ENCODE data around the gene CNTF.

The CNTF gene

GRCh38 chr11:58579192-58580129 is 43.0 kb upstream of the CNTF start:
- H3K27ac ChIP-seq (ENCODE audit: low read depth, low read length): peak overlapping the region; percentile 96
- H3K4me1 ChIP-seq (ENCODE audit: control insufficient read depth, insufficient read depth, low read length, unreplicated experiment): peaks cover 52% of the 10 kb centered on the region
- no peaks in the 10 kb centered on the region for H3K27me3 ChIP-seq (ENCODE audit: insufficient read depth, low read length)
- peak overlapping the region; percentile 88 for H3K4me3 ChIP-seq (ENCODE audit: low read depth, low read length)
- H3K79me2 ChIP-seq (ENCODE audit: control insufficient read depth, insufficient read depth, low read length, unreplicated experiment): peaks cover 72% of the 10 kb centered on the region
- H2AFZ ChIP-seq (ENCODE audit: low read length, unreplicated experiment): peak overlapping the region; percentile 78
- H3K36me3 ChIP-seq (ENCODE audit: insufficient read depth, low read length): peaks cover under 1% of the 10 kb centered on the region; the same call in 1 of the 2 replicates

- no peaks in the 10 kb centered on the region for H3K27me3 ChIP-seq (ENCODE audit: insufficient read depth, low read length)
- peaks cover 5% of the 10 kb centered on the region for H3K36me3 ChIP-seq (ENCODE audit: insufficient read depth, low read length)
- no peak overlapping the region for H2AFZ ChIP-seq (ENCODE audit: low read length, unreplicated experiment)
- H3K79me2 ChIP-seq (ENCODE audit: control insufficient read depth, insufficient read depth, low read length, unreplicated experiment): peaks cover 72% of the 10 kb centered on the region
- H3K27ac ChIP-seq (ENCODE audit: low read depth, low read length): peak overlapping the region; percentile 96
- H3K4me1 ChIP-seq (ENCODE audit: control insufficient read depth, insufficient read depth, low read length, unreplicated experiment): peaks cover 49% of the 10 kb centered on the region
- peak overlapping the region; percentile 88 for H3K4me3 ChIP-seq (ENCODE audit: low read depth, low read length)
These were observed 42.2 kb upstream of the CNTF start for GRCh38 chr11:58580311-58580710.

GRCh38 chr11:58582437-58582836 is 40.0 kb upstream of the CNTF start:
- no peak overlapping the region for H2AFZ ChIP-seq (ENCODE audit: low read length, unreplicated experiment)
- H3K27ac ChIP-seq (ENCODE audit: low read depth, low read length): no peak overlapping the region
- peak overlapping the region; percentile 88 for H3K4me3 ChIP-seq (ENCODE audit: low read depth, low read length)
- H3K36me3 ChIP-seq (ENCODE audit: insufficient read depth, low read length): peaks cover 13% of the 10 kb centered on the region
- no peaks in the 10 kb centered on the region for H3K27me3 ChIP-seq (ENCODE audit: insufficient read depth, low read length)
- H3K4me1 ChIP-seq (ENCODE audit: control insufficient read depth, insufficient read depth, low read length, unreplicated experiment): peaks cover 32% of the 10 kb centered on the region
- H3K79me2 ChIP-seq (ENCODE audit: control insufficient read depth, insufficient read depth, low read length, unreplicated experiment): peaks cover 78% of the 10 kb centered on the region

GRCh38 chr11:58586998-58587397 is 35.5 kb upstream of the CNTF start:
- no peak overlapping the region for H3K27ac ChIP-seq (ENCODE audit: low read depth, low read length)
- no peak overlapping the region for H3K4me3 ChIP-seq (ENCODE audit: low read depth, low read length)
- H3K79me2 ChIP-seq (ENCODE audit: control insufficient read depth, insufficient read depth, low read length, unreplicated experiment): peaks cover 93% of the 10 kb centered on the region
- no peaks in the 10 kb centered on the region for H3K27me3 ChIP-seq (ENCODE audit: insufficient read depth, low read length)
- H3K36me3 ChIP-seq (ENCODE audit: insufficient read depth, low read length): peaks cover 14% of the 10 kb centered on the region
- peaks cover 22% of the 10 kb centered on the region for H3K4me1 ChIP-seq (ENCODE audit: control insufficient read depth, insufficient read depth, low read length, unreplicated experiment)
- H2AFZ ChIP-seq (ENCODE audit: low read length, unreplicated experiment): no peak overlapping the region

DNA sequence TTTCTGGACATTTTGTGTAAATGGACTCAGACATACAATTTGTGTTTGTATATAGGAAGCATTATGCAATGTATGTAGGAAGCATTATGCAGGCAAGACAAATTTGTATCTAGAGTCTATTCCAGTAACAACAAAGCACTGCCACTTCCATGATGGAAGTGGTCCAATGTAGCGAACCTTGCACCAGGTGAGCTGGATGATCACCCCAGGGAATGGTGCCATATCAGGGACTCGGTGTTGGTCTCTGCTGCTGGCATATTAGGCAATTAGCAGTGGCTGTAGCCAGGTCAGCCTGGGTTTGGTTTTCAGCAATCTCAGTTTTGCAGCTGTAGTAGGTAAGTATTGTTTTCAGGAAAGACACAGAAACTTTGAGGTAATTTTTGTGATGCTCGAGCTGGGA is 30.8 kb upstream of the CNTF start:
- Histone ChIP-seq H3K79me2 (ENCODE audit: control insufficient read depth, insufficient read depth, low read length, unreplicated experiment) (peaks cover 86% of the 10 kb centered on the region), H2AFZ (ENCODE audit: low read length, unreplicated experiment) (no peak overlapping the region), H3K4me1 (ENCODE audit: control insufficient read depth, insufficient read depth, low read length, unreplicated experiment) (no peaks in the 10 kb centered on the region), H3K27me3 (ENCODE audit: insufficient read depth, low read length) (no peaks in the 10 kb centered on the region), H3K27ac (ENCODE audit: low read depth, low read length) (no peak overlapping the region), H3K4me3 (ENCODE audit: low read depth, low read length) (no peak overlapping the region), H3K36me3 (ENCODE audit: insufficient read depth, low read length) (peaks cover 12% of the 10 kb centered on the region; the same call in 1 of the 2 replicates)

- no peak overlapping the region for H3K4me3 ChIP-seq (ENCODE audit: low read depth, low read length)
- H3K36me3 ChIP-seq (ENCODE audit: insufficient read depth, low read length): peaks cover 3% of the 10 kb centered on the region; the same call in 1 of the 2 replicates
- H3K79me2 ChIP-seq (ENCODE audit: control insufficient read depth, insufficient read depth, low read length, unreplicated experiment): peaks cover 86% of the 10 kb centered on the region
- no peaks in the 10 kb centered on the region for H3K4me1 ChIP-seq (ENCODE audit: control insufficient read depth, insufficient read depth, low read length, unreplicated experiment)
- no peak overlapping the region for H3K27ac ChIP-seq (ENCODE audit: low read depth, low read length)
- H2AFZ ChIP-seq (ENCODE audit: low read length, unreplicated experiment): no peak overlapping the region
- H3K27me3 ChIP-seq (ENCODE audit: insufficient read depth, low read length): no peaks in the 10 kb centered on the region
These were observed 29.5 kb upstream of the CNTF start for GRCh38 chr11:58592760-58593472.

DNA sequence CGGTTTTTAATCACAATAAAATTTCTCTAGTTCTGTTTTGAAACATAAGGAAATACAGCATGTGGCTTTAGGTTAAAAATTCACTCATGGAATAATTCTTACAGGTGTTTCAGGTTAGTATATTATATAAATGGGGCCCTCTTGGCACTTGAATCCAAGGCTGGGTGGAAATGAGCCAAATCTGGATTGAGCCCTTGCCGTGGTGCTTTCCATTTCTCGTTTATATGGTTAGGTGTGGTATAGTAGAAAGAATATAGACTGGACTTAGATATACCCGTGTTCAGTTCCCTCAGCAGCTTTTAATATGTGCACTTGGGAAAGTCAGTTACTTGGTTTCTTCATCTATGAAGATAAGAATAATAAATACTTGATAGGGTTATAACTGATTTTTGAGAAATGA is 27.6 kb upstream of the CNTF start:
- Histone ChIP-seq H2AFZ (ENCODE audit: low read length, unreplicated experiment) (no peak overlapping the region), H3K36me3 (ENCODE audit: insufficient read depth, low read length) (peaks cover 3% of the 10 kb centered on the region; the same call in 1 of the 2 replicates), H3K79me2 (ENCODE audit: control insufficient read depth, insufficient read depth, low read length, unreplicated experiment) (peaks cover 89% of the 10 kb centered on the region), H3K27me3 (ENCODE audit: insufficient read depth, low read length) (no peaks in the 10 kb centered on the region), H3K27ac (ENCODE audit: low read depth, low read length) (no peak overlapping the region), H3K4me3 (ENCODE audit: low read depth, low read length) (no peak overlapping the region), H3K4me1 (ENCODE audit: control insufficient read depth, insufficient read depth, low read length, unreplicated experiment) (no peaks in the 10 kb centered on the region)

GRCh38 chr11:58596621-58597020 is 25.8 kb upstream of the CNTF start:
- no peak overlapping the region for H3K4me3 ChIP-seq (ENCODE audit: low read depth, low read length)
- H3K79me2 ChIP-seq (ENCODE audit: control insufficient read depth, insufficient read depth, low read length, unreplicated experiment): peaks cover 90% of the 10 kb centered on the region
- peaks cover 3% of the 10 kb centered on the region; the same call in 1 of the 2 replicates for H3K36me3 ChIP-seq (ENCODE audit: insufficient read depth, low read length)

GRCh38 chr11:58597486-58598144 is 24.9 kb upstream of the CNTF start:
- Histone ChIP-seq H2AFZ (ENCODE audit: low read length, unreplicated experiment) (no peak overlapping the region), H3K79me2 (ENCODE audit: control insufficient read depth, insufficient read depth, low read length, unreplicated experiment) (peaks cover 91% of the 10 kb centered on the region), H3K36me3 (ENCODE audit: insufficient read depth, low read length) (no peaks in the 10 kb centered on the region; the same call in 1 of the 2 replicates), H3K4me3 (ENCODE audit: low read depth, low read length) (no peak overlapping the region), H3K27me3 (ENCODE audit: insufficient read depth, low read length) (no peaks in the 10 kb centered on the region), H3K27ac (ENCODE audit: low read depth, low read length) (no peak overlapping the region), H3K4me1 (ENCODE audit: control insufficient read depth, insufficient read depth, low read length, unreplicated experiment) (no peaks in the 10 kb centered on the region)

More at GRCh38 chr11:58596621-58597020, 25.8 kb upstream of the CNTF start:
- H2AFZ ChIP-seq (ENCODE audit: low read length, unreplicated experiment): no peak overlapping the region
- no peak overlapping the region for H3K27ac ChIP-seq (ENCODE audit: low read depth, low read length)
- H3K27me3 ChIP-seq (ENCODE audit: insufficient read depth, low read length): no peaks in the 10 kb centered on the region
- H3K4me1 ChIP-seq (ENCODE audit: control insufficient read depth, insufficient read depth, low read length, unreplicated experiment): no peaks in the 10 kb centered on the region

DNA sequence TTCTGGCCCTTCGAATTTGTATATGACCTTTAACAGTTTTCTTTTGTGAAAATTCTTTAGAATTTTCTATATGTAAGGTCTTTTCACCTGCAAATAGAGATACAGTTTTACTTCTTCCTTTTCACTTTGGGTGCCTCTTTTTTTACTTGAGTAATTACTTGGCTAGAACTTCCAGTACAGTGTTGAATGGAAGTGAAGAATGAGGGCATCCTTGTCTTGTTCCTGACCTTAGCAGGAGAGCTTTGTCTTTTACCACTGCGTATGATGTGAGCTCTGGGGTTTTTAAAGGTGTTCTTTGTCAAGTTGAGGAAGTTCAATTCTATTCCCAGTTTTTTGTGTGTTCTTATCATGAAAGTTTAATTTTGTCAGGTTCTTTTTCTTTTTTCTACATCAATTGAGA is 22.0 kb upstream of the CNTF start:
- Histone ChIP-seq H3K79me2 (ENCODE audit: control insufficient read depth, insufficient read depth, low read length, unreplicated experiment) (peaks cover 95% of the 10 kb centered on the region), H3K27ac (ENCODE audit: low read depth, low read length) (no peak overlapping the region)

More for the DNA sequence above, 22.0 kb upstream of the CNTF start:
- no peaks in the 10 kb centered on the region for H3K27me3 ChIP-seq (ENCODE audit: insufficient read depth, low read length)
- peaks cover 6% of the 10 kb centered on the region for H3K4me1 ChIP-seq (ENCODE audit: control insufficient read depth, insufficient read depth, low read length, unreplicated experiment)
- H3K36me3 ChIP-seq (ENCODE audit: insufficient read depth, low read length): no peaks in the 10 kb centered on the region; the same call in 1 of the 2 replicates
- no peak overlapping the region for H2AFZ ChIP-seq (ENCODE audit: low read length, unreplicated experiment)
- H3K4me3 ChIP-seq (ENCODE audit: low read depth, low read length): no peak overlapping the region

All from ACC112 (cell line).